GM10266 (cell line): Measurements from ENCODE around the gene PPTC7.
"Not testable (repeated sequence)": the region's sequence is repeated elsewhere in the genome, so short reads cannot be mapped to it uniquely, and the experiment has no call there.

Source experiments
- DNase-seq: peaks from one replicate; pipeline ENCODE4 v3.0.0; 2012; ENCODE audit errors: extremely low spot score
- CTCF ChIP-seq: IDR thresholded peaks from 2 replicates; pipeline ENCODE4 v1.5.1; 2012; ENCODE audit warnings: mild to moderate bottlenecking, low read depth; ENCODE audit not compliant: control insufficient read depth, insufficient read depth; ENCODE audit errors: missing control alignments

PPTC7 gene

GRCh38 chr12:110597885-110598284, 14.8 kb upstream of the PPTC7 start:
- no peak for DNase-seq
- TF ChIP-seq CTCF, result no peak

GRCh38 chr12:110592919-110593318, 9.8 kb upstream of the PPTC7 start:
- DNase-seq, result not testable (repeated sequence)

GRCh38 chr12:110592078-110592477, 9.0 kb upstream of the PPTC7 start:
- no peak for TF ChIP-seq CTCF
- no peak for DNase-seq

GRCh38 chr12:110591451-110592051, 8.4 kb upstream of the PPTC7 start:
- TF ChIP-seq CTCF, result no peak

GRCh38 chr12:110590806-110591326, 7.7 kb upstream of the PPTC7 start:
- TF ChIP-seq CTCF, result no peak
- DNase-seq, result peak; percentile 71

More at GRCh38 chr12:110591451-110592051, 8.4 kb upstream of the PPTC7 start:
- no peak for DNase-seq

GRCh38 chr12:110590059-110590458, 6.9 kb upstream of the PPTC7 start:
- DNase-seq, result no peak
- no peak for TF ChIP-seq CTCF

GRCh38 chr12:110587102-110587501, 4.0 kb upstream of the PPTC7 start:
- not testable (repeated sequence) for DNase-seq

- DNase-seq, result no peak
- TF ChIP-seq CTCF, result no peak
These were observed 2.2 kb upstream of the PPTC7 start for GRCh38 chr12:110585231-110585799.
